Left hindlimb (tissue), 1 donor: ENCODE data around the gene AGTRAP.

Experiments
- DNase-seq: peaks from one replicate; pipeline ENCODE4 v3.0.0-alpha.2; 2018

AGTRAP gene

GRCh38 chr1:11786168-11786567 is 50.2 kb downstream of the AGTRAP start:
- DNase-seq, result no peak

DNA sequence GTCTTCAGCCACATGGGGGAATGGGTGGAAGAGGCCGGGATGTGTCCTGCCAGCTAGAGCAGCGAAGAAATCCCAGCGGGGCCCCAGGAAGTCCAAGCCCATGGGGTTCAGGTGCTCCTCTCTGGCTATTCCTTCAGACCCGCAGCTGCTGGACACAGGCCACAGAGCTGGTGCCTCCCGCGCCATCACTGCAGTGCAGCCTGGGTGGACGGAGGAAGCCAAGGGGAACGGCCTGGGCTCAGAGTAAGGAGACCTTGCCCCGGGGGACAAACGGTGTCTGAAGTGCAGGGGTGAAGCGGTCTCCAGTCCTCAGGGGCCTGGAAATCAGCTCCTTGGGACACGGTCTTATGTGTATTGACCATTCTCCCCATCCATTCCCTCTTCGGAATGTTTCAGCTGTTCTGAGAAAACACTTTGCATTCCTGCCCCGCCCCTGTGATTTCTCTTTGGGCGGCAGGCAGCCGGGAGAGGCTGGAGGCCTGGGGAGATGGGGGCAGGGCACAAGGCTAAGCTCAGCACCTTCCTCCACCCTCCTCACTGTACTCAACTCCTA is 51.4 kb downstream of the AGTRAP start:
- DNase-seq, result no peak

- no peak for DNase-seq
Observed at GRCh38 chr1:11787804-11788436, 52.0 kb downstream of the AGTRAP start.

GRCh38 chr1:11788549-11789053 is 52.7 kb downstream of the AGTRAP start:
- no peak for DNase-seq

- DNase-seq, result no peak
Observed at GRCh38 chr1:11789126-11790067, 53.5 kb downstream of the AGTRAP start.

DNA sequence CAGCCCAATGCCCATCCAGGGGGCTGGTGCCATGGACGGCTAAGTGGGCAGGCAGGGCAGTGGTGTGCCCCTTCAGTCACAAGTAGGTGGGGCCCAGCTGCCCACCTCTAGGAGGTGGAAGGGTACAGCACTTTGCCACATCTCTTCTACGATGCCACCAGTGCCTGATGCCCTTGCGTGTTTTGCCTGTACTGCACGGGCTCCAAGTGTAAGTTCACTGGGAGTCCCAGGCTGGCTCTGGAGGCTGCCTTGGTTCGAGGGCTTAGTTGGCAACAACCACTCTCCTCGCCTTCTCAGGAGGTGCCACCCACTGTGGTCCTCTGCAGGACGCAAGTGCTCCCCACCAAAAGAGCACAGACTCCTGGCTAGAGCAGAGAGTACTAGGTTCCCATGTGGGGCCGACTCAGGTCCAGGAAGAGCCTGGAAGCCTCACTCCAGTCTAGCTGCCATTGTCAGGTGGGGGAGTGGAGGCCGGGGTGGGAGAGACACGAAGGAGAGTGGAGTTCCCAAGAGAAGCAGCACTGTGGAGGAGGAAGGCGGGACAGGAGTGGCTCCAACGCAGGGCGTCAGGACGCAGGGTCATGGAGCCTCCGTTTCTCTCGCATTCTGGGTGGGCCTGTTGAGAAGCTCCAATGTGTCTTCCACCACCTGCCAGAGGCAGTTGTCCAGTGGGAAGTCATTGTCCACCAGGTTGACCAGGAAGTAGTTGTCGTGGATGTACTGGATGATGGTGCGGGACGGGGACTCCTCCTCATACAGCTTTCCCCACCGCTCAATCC is 54.4 kb downstream of the AGTRAP start:
- no peak for DNase-seq

- DNase-seq, result peak; percentile 86
Observed at GRCh38 chr1:11790880-11791715, 55.2 kb downstream of the AGTRAP start.

DNA sequence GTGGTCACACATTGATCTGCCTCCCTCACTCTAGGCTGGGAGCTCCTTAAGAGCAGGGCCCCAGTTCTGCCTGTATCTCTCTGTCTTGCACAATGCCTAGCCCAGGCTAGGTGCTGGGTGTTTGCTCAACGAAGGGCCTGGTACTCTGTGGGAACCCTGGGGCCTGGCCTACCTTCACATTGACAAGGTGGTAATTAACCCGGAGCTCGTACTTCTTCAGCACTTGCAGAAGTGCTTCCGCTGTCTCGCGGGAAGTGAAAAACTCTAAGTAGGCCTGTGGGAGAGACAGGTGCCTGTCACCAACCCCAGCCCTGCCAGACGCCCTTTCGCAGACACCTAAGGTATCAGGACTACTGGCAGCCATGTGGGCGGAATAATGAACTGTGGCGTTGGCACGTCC is 56.2 kb downstream of the AGTRAP start:
- no peak for DNase-seq

DNA sequence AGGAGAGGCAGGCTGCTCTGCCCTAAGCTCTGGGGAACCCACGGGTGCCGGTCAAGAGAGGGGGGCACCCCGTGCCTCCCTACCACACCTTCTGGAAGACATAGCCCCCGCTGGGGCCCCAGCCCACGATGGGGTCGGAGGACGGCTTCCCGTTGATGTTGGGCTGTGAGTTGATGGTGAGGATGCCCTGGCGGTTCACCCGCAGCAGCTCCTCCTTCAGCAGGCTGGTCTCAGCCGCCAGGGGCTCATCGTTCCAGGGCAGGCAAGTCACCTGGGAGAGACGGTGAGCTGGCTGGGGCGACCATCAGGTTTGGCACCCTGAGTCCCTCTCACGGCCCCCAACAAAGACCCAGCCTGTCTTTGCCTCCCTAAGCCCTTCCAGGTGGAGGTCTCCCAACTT is 57.9 kb downstream of the AGTRAP start:
- DNase-seq, result no peak

- DNase-seq, result no peak
Observed at GRCh38 chr1:11794446-11795237, 58.7 kb downstream of the AGTRAP start.

DNA sequence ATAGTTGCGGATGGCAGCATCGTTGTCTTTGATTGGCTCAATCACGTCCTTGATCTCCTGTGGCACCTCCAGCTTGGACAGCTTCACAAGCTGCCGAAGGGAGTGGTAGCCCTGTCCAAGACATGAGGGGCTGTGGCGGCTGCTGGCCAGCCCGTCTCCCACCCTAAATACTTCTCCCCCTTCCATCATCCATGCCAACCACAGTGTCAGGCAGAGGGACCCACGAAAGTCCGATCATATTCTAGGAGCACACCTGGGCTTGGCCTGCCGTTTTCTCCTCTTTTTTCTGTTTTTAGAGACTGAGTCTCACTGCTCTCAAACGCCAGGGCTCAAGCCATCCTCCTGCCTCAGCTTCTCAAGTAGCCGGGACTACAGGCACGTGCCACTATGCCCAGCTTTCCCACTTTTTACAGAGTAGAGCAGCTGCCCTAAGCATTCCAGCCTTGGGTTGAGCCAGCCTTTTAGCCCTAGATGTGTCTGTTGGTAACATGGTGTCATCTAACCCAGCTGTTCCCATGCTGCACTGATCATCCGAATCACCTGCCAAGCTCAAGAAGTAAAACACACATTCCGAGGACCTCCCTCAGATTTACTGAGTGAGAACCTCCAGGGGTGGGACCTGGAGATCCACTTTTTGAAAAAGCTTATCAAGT is 59.4 kb downstream of the AGTRAP start:
- DNase-seq, result no peak

- no peak for DNase-seq
Observed at GRCh38 chr1:11796036-11796828, 60.3 kb downstream of the AGTRAP start.

DNA sequence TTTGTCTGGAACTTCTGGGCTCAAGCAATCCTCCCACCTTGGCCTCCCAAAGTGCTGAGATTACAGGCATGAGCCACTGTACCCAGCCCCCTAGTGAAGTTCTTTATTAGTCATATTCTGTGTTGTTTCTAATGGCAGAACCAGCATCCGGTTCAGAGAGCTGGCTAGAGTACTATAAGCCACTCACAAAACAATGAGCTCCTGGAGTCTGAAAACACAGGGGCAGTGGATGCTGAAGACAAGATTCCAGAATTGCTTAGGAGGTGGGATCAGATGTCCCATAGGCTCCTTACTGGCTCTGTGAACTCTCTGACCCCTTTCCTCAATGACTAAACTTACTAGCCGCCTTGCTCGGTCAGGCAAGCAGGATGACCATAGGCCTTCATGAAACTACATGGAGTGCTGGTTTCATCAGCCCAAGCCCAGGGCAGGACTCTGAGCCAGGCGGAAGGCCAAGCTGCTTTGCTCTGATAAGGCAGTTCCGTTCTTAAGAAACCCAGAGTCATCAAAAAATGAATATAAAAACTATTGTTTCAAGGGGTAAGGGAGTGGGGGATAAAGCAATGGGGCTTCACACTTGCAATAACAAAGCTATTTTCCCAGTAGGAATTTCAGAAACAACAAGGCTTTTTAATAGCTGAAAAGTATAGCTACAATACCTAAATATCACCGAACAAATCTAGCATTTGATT is 61.7 kb downstream of the AGTRAP start:
- DNase-seq, result no peak

GRCh38 chr1:11799099-11799498 is 63.2 kb downstream of the AGTRAP start:
- DNase-seq, result no peak

DNA sequence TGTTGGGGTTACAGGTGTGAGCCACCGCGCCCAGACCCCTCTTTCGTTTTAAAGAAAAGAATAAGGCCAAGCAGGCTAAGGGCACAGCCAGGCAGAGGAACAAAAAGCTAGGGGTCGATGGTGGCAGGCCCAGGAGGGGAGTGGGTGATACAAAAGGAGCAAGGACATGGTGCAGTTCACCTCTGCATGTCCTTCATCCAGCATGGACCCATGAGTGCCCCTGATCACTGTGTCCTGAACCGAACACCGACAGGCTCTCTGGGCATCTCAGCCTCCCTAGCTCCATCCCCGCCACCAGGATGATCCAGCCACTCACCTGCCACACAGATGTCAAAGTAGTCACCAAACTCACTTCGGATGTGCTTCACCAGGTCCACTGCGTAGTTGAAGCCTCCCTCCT is 64.0 kb downstream of the AGTRAP start:
- no peak for DNase-seq

GRCh38 chr1:11800391-11800755 is 64.4 kb downstream of the AGTRAP start:
- no peak for DNase-seq
